Upper lobe of left lung (tissue), 4 donors: ENCODE results near the gene FGF3.

Experiments used
- EP300 ChIP-seq, 4 donors: sonication (generic); formaldehyde crosslinking; IDR thresholded peaks; one replicate each; pipeline ENCODE4 v1.5.1; 2017; ENCODE audit warnings: antibody characterized with exemption in 4 of 4, control low read depth in 2 of 4
- POLR2A ChIP-seq, 4 donors: fragments of 450-650 bp; IDR thresholded peaks; one replicate each; pipeline ENCODE4 v1.5.1; 2016 to 2017; ENCODE audit warnings: antibody characterized with exemption in 4 of 4, mild to moderate bottlenecking in 2 of 4
- TF ChIP-seq, protein P1 (sequence below), 6 experiments: fragments of 450-650 bp in 4 of 6; fragments of 200-600 bp in 2 of 6; sonication (generic) in 2 of 6; IDR thresholded peaks; one replicate each; pipeline ENCODE4 v1.5.1; 2016 to 2019; ENCODE audit warnings: antibody characterized with exemption in 6 of 6

DNA sequence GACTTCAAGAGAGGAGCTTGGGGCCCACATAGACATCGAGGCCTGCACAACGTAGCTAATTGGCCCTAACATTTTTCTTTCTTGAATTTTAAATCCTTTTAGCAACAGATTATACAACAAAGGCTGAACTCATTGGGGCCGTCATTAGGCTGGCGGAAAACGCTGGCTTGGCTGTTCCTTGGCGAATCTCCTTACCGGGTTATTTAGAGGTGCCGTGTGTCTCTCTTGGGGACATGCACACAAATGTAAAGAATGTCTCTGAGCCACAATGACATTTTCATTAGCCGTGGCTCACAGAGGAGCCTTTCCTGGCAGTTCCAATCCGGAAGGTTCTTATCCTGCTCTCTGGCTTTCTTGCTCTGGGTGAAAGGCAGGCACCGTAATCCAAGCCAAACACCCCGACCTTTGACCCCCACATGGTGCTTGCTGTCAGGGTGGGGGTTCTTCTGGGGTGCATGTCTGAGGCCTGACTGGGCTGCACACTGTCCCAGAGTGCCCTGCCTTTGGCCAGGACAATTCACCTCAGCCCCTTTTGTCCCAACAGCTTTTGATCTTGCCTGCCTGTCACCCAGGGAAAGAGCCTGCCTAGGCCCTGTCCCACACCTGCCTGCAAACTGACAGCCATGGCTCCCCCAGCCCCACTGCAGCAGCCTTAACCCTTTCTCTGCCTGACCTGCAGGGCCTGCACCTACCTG lies 9.2 kb upstream of the FGF3 start:
- TF ChIP-seq, protein P1, sequence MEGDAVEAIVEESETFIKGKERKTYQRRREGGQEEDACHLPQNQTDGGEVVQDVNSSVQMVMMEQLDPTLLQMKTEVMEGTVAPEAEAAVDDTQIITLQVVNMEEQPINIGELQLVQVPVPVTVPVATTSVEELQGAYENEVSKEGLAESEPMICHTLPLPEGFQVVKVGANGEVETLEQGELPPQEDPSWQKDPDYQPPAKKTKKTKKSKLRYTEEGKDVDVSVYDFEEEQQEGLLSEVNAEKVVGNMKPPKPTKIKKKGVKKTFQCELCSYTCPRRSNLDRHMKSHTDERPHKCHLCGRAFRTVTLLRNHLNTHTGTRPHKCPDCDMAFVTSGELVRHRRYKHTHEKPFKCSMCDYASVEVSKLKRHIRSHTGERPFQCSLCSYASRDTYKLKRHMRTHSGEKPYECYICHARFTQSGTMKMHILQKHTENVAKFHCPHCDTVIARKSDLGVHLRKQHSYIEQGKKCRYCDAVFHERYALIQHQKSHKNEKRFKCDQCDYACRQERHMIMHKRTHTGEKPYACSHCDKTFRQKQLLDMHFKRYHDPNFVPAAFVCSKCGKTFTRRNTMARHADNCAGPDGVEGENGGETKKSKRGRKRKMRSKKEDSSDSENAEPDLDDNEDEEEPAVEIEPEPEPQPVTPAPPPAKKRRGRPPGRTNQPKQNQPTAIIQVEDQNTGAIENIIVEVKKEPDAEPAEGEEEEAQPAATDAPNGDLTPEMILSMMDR (IDR thresholded peaks at IDR 0.05) = no peak
- no peak for TF ChIP-seq POLR2A (IDR thresholded peaks at IDR 0.05)
- TF ChIP-seq EP300 (IDR thresholded peaks at IDR 0.05) = no peak
